GM12878 (cell line): Measurements from ENCODE around the gene MAPKAP1. TPM values are rescaled to one million over a fixed set of nuclear protein-coding genes. Genes with fewer than 3 reads are reported as not detected.

Source experiments
- ATAC-seq: fragments of 200-7000 bp; cut with Tn5 transposase; 3 replicates; pipeline ENCODE4 v1.9.1; 2020; ENCODE audit warnings: mild to moderate bottlenecking, moderate library complexity
- BruUV-seq: library from RNA; stranded (reverse); fragments of 400-500 nt; replicated peaks from 2 replicates; lab custom pipeline; 2021; lab: Mats Ljungman, UMichigan
- CTCF ChIA-PET: fragments of 300-600 bp; sonication (Branson Sonifier 250); formaldehyde crosslinking; extraction: SDS; loops from one replicate; lab custom pipeline; 2021; ENCODE audit warnings: inconsistent platforms; lab: Yijun Ruan, JAX
- POLR2A ChIA-PET: fragments of 350-600 bp; formaldehyde crosslinking; extraction: SDS; loops from one replicate; lab custom pipeline; 2021; ENCODE audit warnings: inconsistent platforms; lab: Charles Lee
- RAD21 ChIA-PET: fragments of 300-600 bp; sonication (Branson Sonifier 250); formaldehyde crosslinking; loops from one replicate; lab custom pipeline; 2023; ENCODE audit warnings: antibody characterized with exemption; ENCODE audit not compliant: unreplicated experiment; lab: Charles Lee
- SMC1A ChIA-PET: fragments of 300-600 bp; sonication (Branson Sonifier 250); formaldehyde crosslinking; loops from one replicate; lab custom pipeline; 2023; ENCODE audit not compliant: unreplicated experiment, uncharacterized antibody; lab: Charles Lee
- DNase-seq: peaks from one replicate; pipeline ENCODE4 v3.0.0-alpha.2; 2011; ENCODE audit warnings: low read depth, low spot score
- FAIRE-seq: peaks from 3 replicates; lab custom pipeline; 2011; peaks lifted over from hg19 to GRCh38; lab: Jason Lieb, UNC
- H2AFZ ChIP-seq: 2 replicates; pipeline ENCODE4 v1.6.0; 2011; ENCODE audit warnings: low read depth, low read length, control low read depth; ENCODE audit not compliant: control insufficient read depth
- H3K27ac ChIP-seq: 2 replicates; pipeline ENCODE4 v1.5.1; 2011; ENCODE audit warnings: control low read depth; ENCODE audit not compliant: control insufficient read depth, insufficient read depth
- H3K27me3 ChIP-seq, 2 experiments: replicated peaks in 1 of 2; 2 replicates each; pipeline versions ENCODE4 v1.6.0 to v1.6.1; 2011; ENCODE audit warnings: low read length in 1 of 2; ENCODE audit not compliant: control insufficient read depth in 2 of 2, insufficient read depth in 2 of 2
- H3K36me3 ChIP-seq, 2 experiments: 2 replicates each; pipeline ENCODE4 v1.5.1; 2011; ENCODE audit warnings: low read length in 1 of 2; ENCODE audit not compliant: control insufficient read depth in 2 of 2, insufficient read depth in 2 of 2
- H3K4me1 ChIP-seq: 2 replicates; pipeline ENCODE4 v1.6.1; 2011; ENCODE audit warnings: mild to moderate bottlenecking, low read length, moderate library complexity, mixed read lengths; ENCODE audit not compliant: control insufficient read depth, insufficient read depth
- H3K4me2 ChIP-seq: 2 replicates; pipeline ENCODE4 v1.6.0; 2011; ENCODE audit warnings: control low read depth; ENCODE audit not compliant: control insufficient read depth, insufficient read depth
- H3K4me3 ChIP-seq: fragments of 200-600 bp; sonication (generic); 2 replicates; pipeline ENCODE4 v1.5.1; 2016
- H3K79me2 ChIP-seq: 2 replicates; pipeline ENCODE4 v1.6.0; 2011; ENCODE audit warnings: low read length; ENCODE audit not compliant: control insufficient read depth, insufficient read depth
- H3K9ac ChIP-seq: 2 replicates; pipeline ENCODE4 v1.8.0; 2011; ENCODE audit warnings: low read length, control low read depth, mixed read lengths; ENCODE audit not compliant: control insufficient read depth, insufficient read depth
- H3K9me3 ChIP-seq: replicated peaks from 3 replicates; pipeline ENCODE4 v1.5.1; 2011; ENCODE audit warnings: mild to moderate bottlenecking, low read length; ENCODE audit not compliant: control insufficient read depth, insufficient read depth
- H4K20me1 ChIP-seq: 2 replicates; pipeline ENCODE4 v1.6.0; 2011; ENCODE audit not compliant: control insufficient read depth, insufficient read depth
- CBX3 ChIP-seq: fragments of 200-600 bp; sonication (generic); IDR thresholded peaks from 2 replicates; pipeline ENCODE4 v1.6.1; 2016; ENCODE audit warnings: low read depth, borderline replicate concordance
- PAX5 ChIP-seq: IDR thresholded peaks from 2 replicates; pipeline ENCODE4 v1.6.1; 2011; ENCODE audit warnings: low read depth, low read length, borderline replicate concordance
- PML ChIP-seq: IDR thresholded peaks from 2 replicates; pipeline ENCODE4 v1.6.1; 2012; ENCODE audit warnings: low read length, inconsistent platforms
- STAT3 ChIP-seq: IDR thresholded peaks from 2 replicates; pipeline ENCODE4 v1.6.1; 2011; ENCODE audit warnings: low read depth, low read length, improper control_type of control experiment
- SUZ12 ChIP-seq: fragments of 200-600 bp; sonication (generic); IDR thresholded peaks from one replicate; pipeline ENCODE4 v1.6.1; 2018; ENCODE audit warnings: antibody characterized with exemption, mild to moderate bottlenecking; ENCODE audit not compliant: unreplicated experiment
- ZNF622 ChIP-seq: fragments of 450-650 bp; IDR thresholded peaks from 2 replicates; pipeline ENCODE4 v1.6.1; 2017; ENCODE audit warnings: mild to moderate bottlenecking, inconsistent platforms
- WGBS: methylation state at CpG from one replicate; pipeline ENCODE4 v1.1.6; 2016; ENCODE audit warnings: low lambda C conversion rate; ENCODE audit not compliant: insufficient replicate concordance, insufficient coverage; ENCODE audit errors: missing lambda C conversion rate; 5-methylcytosine and 5-hydroxymethylcytosine counted together
- in situ Hi-C: fragments of 300-500 bp; cut with MboI; formaldehyde crosslinking; loops from 9 replicates; pipeline ENCODE4 v1.14.3; 2018; ENCODE audit warnings: mixed read lengths
- intact Hi-C: fragments of 100-400 bp; cut with micrococcal nuclease; formaldehyde crosslinking; loops from one replicate; pipeline ENCODE4 v1.14.2; 2022; ENCODE audit not compliant: unreplicated experiment
- polyA plus RNA-seq, 11 experiments: library from polyadenylated mRNA; depleted of rRNA in 4 of 11; unstranded in 6 of 11; stranded (reverse) in 5 of 11; fragments of >200 nt; fragmentation: Nextera tagmentation in 4 of 11; fragmentation: Illumina TruSeq in 1 of 11; extraction: Ambion mirVana in 4 of 11; extraction: Trizol in 1 of 11; gene quantifications; 1 replicate in 1 of 11; 2 replicates in 10 of 11; pipeline versions ENCODE4 v1.2.1 to v1.2.3, GENCODE V29; 2011 to 2016; ENCODE audit warnings: inconsistent platforms in 2 of 11, missing spikeins in 2 of 11, low read depth in 1 of 11
- total RNA-seq, 4 experiments: library from RNA; depleted of rRNA in 3 of 4; stranded (reverse); fragments of >200 nt in 3 of 4; fragmentation: Illumina TruSeq in 1 of 4; extraction: Trizol in 1 of 4; gene quantifications; 2 replicates each; pipeline versions ENCODE4 v1.2.1 to v1.2.3, GENCODE V29; 2013 to 2021
- TF ChIP-seq, protein P1 (sequence below): IDR thresholded peaks from 2 replicates; pipeline ENCODE4 v1.6.1; 2012; ENCODE audit warnings: low read depth, low read length, improper control_type of control experiment

Gene MAPKAP1
- total and polyA plus RNA-seq, 10 of the 15 experiments (the other 5 are each of a cell fraction or from before 2014, with no cell fraction given): 5.1 to 188 (median 105) TPM

GRCh38 chr9:125620216-125620615, 86.8 kb downstream of the MAPKAP1 start:
- Histone ChIP-seq H3K9me3 (no peaks in the 10 kb centered on the region), H3K4me2 (no peak overlapping the region), H3K9ac (no peak overlapping the region), H2AFZ (no peak overlapping the region), H3K36me3 (no peaks in the 10 kb centered on the region; a peak in 1 of 4 replicates), H3K79me2 (peaks cover 28% of the 10 kb centered on the region), H3K27ac (no peak overlapping the region), H3K27me3 (no peaks in the 10 kb centered on the region), H4K20me1 (no peaks in the 10 kb centered on the region), H3K4me1 (no peaks in the 10 kb centered on the region), H3K4me3 (no peak overlapping the region)
- POLR2A ChIA-PET: no interaction called here
- RAD21 ChIA-PET: interaction anchor here (3.7 kb wide), 1 partner anchor 62 kb away, joined by 12 read pairs; no protein-coding TSS in a partner anchor
- intact Hi-C loops: no loop called here
- CTCF ChIA-PET: interaction anchor here (5.0 kb wide), 1 partner anchor 61 kb away, joined by 21 read pairs; no protein-coding TSS in a partner anchor
- 97% methylated on average over 5 of the region's 5 CpGs for WGBS
- DNase-seq (no peak), ATAC-seq (no peak), FAIRE-seq (no peak)
- no TSS peak for BruUV-seq
- in situ Hi-C loops: no loop called here
- no peak for TF ChIP-seq PAX5
- TF ChIP-seq STAT3: no peak
- TF ChIP-seq SUZ12: no peak
- TF ChIP-seq, protein P1, sequence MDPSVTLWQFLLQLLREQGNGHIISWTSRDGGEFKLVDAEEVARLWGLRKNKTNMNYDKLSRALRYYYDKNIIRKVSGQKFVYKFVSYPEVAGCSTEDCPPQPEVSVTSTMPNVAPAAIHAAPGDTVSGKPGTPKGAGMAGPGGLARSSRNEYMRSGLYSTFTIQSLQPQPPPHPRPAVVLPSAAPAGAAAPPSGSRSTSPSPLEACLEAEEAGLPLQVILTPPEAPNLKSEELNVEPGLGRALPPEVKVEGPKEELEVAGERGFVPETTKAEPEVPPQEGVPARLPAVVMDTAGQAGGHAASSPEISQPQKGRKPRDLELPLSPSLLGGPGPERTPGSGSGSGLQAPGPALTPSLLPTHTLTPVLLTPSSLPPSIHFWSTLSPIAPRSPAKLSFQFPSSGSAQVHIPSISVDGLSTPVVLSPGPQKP: no peak
- no peak for TF ChIP-seq PML
- no peak for TF ChIP-seq CBX3
- no peak for TF ChIP-seq ZNF622
- SMC1A ChIA-PET: interaction anchor here (1.0 to 2.3 kb wide), 3 partner anchors 9 to 62 kb away, joined by 3 to 7 read pairs (median 4); no protein-coding TSS in a partner anchor
